Stimulated activated CD4-positive, alpha-beta T cell treated with anti-CD3 and anti-CD28 coated beads, Interleukin-4, amount 100 ng/mL, for 1 hour (primary cell): Measurements from ENCODE around the gene CGB7.

Experiments used
- DNase-seq: peaks from one replicate; pipeline ENCODE4 v3.0.0-alpha.2; 2020

CGB7 gene

DNA sequence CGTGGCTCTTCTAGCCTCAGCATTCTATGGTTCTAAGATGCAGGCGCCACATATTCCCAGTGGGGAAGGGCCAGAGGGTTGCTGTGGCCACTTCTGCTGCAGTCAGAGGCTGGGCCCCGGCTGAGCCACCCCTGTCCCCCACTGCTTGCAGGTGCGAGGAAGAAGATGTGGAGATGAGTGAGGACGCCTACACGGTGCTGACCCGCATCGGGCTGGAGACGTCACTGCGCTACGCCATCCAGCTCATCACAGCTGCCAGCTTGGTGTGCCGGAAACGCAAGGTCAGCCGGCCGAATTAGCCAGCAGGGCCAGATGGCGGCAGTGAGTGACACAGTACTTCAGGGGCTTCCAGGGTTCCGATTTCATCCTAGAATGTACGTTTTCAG, 42.7 kb downstream of the CGB7 start:
- no peak for DNase-seq

DNA sequence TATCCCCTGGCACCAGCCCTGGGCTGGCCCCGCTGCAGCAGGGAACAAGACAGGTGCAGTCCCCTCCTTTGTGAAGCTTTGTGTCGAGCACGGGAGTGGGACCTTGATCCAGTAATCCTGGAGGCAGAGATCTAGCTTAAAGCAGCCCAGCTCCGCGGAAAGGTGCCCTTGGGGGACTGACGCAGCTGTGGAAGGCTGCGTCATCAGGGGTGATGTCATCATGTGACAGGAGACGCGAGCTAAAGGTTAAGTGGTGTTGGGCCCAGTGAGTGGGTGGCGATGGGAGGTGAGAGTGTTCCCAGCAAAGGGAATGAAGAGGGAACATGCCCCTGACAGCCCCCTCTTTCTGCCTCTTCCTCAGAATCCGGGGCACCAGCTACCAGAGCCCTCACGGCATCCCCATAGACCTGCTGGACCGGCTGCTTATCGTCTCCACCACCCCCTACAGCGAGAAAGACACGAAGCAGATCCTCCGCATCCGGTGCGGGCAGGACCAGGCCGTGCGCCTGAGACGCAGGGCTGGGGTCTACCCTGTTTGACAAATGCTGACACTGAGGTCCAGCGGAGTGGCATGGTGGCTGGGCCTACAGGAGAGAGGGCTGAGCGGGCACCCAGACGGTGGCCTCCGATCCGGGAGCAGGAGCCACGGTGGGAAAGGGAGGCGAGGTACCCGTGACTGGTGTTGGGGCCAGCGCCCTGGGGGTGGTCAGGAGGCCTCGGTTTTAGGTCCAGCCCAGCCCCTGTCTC, 43.3 kb downstream of the CGB7 start:
- DNase-seq: no peak

- no peak for DNase-seq
These were observed 46.4 kb downstream of the CGB7 start for GRCh38 chr19:49011194-49011593.

GRCh38 chr19:49010453-49010852, 47.1 kb downstream of the CGB7 start:
- DNase-seq: no peak

DNA sequence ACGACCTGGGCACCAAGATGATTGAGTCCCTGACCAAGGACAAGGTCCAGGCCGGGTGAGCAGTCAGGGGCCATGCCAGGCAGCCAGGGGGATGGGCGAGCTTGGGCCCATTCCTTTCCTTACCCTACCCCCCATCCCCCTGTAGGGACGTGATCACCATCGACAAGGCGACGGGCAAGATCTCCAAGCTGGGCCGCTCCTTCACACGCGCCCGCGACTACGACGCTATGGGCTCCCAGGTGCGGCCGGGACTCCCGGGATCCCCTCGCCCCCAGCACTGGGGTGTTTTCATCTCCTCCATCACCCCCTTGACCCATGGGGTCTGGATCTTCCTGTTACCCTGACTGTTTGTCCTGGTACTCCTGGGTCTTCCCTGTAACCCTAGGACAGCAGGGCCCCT, 47.7 kb downstream of the CGB7 start:
- no peak for DNase-seq

GRCh38 chr19:49006905-49007304, 50.6 kb downstream of the CGB7 start:
- DNase-seq: no peak

DNA sequence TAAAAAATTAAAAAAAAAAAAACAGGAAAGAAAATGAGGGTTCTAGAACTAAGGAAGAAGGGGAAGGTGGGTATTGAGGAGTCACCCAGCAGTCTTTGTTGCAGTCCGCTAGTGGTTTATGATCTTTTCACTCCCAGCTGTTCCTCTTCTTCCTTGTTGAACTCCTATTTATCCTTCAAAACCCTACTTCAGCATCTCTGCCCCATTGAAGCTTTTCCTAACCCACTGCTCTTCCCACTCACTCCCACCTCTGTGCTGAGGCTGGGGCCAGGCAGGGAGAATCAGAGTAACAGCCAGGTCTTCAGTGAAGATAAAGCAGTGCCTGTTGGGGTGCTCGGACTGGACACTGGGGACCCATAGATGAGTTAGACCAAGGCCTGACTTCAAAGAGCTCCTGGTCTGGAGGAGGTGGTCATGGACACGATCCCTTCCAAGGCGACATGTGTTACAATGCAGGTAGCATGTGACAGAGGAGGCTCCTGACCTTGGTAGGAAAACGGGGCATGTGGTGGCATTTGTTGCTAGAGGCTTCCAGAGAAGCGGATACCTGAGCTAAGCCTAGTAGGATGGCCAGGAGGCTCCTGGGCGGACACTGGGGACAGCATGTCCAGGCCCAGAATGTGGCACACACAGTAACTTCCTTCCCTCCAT, 52.5 kb downstream of the CGB7 start:
- DNase-seq: no peak
